Tibial nerve (tissue), 4 donors: Measurements from ENCODE around the gene SLC26A3.

Source experiments
- EP300 ChIP-seq, 2 donors: sonication (generic); formaldehyde crosslinking; IDR thresholded peaks; one replicate each; pipeline ENCODE4 v1.6.1; 2017; ENCODE audit warnings: antibody characterized with exemption in 2 of 2, mild to moderate bottlenecking in 1 of 2
- TF ChIP-seq, protein P1 (sequence below), 5 experiments: fragments of 200-600 bp in 3 of 5; fragments of 450-650 bp in 2 of 5; sonication (generic) in 3 of 5; IDR thresholded peaks; one replicate each; pipeline ENCODE4 v1.5.1; 2016 to 2019; ENCODE audit warnings: antibody characterized with exemption in 5 of 5, mild to moderate bottlenecking in 3 of 5, moderate library complexity in 2 of 5

DNA sequence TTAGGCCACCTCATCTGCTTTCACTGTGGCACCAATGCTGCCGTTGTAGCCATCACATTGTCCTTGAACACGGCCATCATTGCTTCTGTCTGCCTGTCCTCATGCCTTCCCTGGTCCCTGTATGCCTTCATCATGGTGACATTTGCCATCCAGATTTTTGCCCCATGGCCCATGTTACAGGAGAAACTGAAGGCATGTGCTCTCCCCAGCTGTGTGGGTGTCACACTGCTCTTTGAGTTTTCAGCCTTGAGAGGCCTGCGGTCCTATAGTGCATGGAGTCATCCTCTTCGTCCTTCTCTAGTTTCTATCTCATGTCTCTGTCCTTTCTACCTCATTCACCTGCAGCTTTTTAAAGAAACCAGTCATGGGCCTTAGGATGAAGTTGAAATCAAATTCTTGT lies 6.2 kb upstream of the SLC26A3 start:
- TF ChIP-seq, protein P1, sequence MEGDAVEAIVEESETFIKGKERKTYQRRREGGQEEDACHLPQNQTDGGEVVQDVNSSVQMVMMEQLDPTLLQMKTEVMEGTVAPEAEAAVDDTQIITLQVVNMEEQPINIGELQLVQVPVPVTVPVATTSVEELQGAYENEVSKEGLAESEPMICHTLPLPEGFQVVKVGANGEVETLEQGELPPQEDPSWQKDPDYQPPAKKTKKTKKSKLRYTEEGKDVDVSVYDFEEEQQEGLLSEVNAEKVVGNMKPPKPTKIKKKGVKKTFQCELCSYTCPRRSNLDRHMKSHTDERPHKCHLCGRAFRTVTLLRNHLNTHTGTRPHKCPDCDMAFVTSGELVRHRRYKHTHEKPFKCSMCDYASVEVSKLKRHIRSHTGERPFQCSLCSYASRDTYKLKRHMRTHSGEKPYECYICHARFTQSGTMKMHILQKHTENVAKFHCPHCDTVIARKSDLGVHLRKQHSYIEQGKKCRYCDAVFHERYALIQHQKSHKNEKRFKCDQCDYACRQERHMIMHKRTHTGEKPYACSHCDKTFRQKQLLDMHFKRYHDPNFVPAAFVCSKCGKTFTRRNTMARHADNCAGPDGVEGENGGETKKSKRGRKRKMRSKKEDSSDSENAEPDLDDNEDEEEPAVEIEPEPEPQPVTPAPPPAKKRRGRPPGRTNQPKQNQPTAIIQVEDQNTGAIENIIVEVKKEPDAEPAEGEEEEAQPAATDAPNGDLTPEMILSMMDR (IDR thresholded peaks at IDR 0.05) = no peak
- TF ChIP-seq EP300 (IDR thresholded peaks at IDR 0.05) = no peak
